ENCODE measurements around the gene RPRD1B. TPM values are rescaled to one million over a fixed set of nuclear protein-coding genes. Genes with fewer than 3 reads are reported as not detected.

Gene RPRD1B
- total and polyA plus RNA-seq, 2 experiments from 2014 or later = 7.3 to 24.3 TPM

- TF ChIP-seq, protein P1, sequence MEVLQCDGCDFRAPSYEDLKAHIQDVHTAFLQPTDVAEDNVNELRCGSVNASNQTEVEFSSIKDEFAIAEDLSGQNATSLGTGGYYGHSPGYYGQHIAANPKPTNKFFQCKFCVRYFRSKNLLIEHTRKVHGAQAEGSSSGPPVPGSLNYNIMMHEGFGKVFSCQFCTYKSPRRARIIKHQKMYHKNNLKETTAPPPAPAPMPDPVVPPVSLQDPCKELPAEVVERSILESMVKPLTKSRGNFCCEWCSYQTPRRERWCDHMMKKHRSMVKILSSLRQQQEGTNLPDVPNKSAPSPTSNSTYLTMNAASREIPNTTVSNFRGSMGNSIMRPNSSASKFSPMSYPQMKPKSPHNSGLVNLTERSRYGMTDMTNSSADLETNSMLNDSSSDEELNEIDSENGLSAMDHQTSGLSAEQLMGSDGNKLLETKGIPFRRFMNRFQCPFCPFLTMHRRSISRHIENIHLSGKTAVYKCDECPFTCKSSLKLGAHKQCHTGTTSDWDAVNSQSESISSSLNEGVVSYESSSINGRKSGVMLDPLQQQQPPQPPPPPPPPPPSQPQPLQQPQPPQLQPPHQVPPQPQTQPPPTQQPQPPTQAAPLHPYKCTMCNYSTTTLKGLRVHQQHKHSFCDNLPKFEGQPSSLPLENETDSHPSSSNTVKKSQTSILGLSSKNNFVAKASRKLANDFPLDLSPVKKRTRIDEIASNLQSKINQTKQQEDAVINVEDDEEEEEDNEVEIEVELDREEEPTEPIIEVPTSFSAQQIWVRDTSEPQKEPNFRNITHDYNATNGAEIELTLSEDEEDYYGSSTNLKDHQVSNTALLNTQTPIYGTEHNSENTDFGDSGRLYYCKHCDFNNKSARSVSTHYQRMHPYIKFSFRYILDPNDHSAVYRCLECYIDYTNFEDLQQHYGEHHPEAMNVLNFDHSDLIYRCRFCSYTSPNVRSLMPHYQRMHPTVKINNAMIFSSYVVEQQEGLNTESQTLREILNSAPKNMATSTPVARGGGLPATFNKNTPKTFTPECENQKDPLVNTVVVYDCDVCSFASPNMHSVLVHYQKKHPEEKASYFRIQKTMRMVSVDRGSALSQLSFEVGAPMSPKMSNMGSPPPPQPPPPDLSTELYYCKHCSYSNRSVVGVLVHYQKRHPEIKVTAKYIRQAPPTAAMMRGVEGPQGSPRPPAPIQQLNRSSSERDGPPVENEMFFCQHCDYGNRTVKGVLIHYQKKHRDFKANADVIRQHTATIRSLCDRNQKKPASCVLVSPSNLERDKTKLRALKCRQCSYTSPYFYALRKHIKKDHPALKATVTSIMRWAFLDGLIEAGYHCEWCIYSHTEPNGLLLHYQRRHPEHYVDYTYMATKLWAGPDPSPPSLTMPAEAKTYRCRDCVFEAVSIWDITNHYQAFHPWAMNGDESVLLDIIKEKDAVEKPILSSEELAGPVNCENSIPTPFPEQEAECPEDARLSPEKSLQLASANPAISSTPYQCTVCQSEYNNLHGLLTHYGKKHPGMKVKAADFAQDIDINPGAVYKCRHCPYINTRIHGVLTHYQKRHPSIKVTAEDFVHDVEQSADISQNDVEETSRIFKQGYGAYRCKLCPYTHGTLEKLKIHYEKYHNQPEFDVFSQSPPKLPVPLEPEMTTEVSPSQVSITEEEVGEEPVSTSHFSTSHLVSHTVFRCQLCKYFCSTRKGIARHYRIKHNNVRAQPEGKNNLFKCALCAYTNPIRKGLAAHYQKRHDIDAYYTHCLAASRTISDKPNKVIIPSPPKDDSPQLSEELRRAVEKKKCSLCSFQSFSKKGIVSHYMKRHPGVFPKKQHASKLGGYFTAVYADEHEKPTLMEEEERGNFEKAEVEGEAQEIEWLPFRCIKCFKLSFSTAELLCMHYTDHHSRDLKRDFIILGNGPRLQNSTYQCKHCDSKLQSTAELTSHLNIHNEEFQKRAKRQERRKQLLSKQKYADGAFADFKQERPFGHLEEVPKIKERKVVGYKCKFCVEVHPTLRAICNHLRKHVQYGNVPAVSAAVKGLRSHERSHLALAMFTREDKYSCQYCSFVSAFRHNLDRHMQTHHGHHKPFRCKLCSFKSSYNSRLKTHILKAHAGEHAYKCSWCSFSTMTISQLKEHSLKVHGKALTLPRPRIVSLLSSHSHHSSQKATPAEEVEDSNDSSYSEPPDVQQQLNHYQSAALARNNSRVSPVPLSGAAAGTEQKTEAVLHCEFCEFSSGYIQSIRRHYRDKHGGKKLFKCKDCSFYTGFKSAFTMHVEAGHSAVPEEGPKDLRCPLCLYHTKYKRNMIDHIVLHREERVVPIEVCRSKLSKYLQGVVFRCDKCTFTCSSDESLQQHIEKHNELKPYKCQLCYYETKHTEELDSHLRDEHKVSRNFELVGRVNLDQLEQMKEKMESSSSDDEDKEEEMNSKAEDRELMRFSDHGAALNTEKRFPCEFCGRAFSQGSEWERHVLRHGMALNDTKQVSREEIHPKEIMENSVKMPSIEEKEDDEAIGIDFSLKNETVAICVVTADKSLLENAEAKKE (CRISPR knock-in tag; IDR thresholded peaks at IDR 0.05) = no peak
- TF ChIP-seq EZH2phosphoT487 (IDR thresholded peaks at IDR 0.05; ENCODE audit: unreplicated experiment) (no peak), CTCF (conservative IDR thresholded peaks at IDR 0.05; ENCODE audit: low read depth in 2 of 2) (no peak), JUNB (IDR thresholded peaks at IDR 0.05; ENCODE audit: unreplicated experiment) (no peak), NANOG (IDR thresholded peaks at IDR 0.05; ENCODE audit: borderline replicate concordance) (no peak), ZNF114 (CRISPR knock-in tag; IDR thresholded peaks at IDR 0.05) (no peak), EZH2 (IDR thresholded peaks at IDR 0.05; ENCODE audit: low read depth, unreplicated experiment) (no peak), ETS1 (IDR thresholded peaks at IDR 0.05) (no peak), CREB1 (CRISPR knock-in tag; IDR thresholded peaks at IDR 0.05; ENCODE audit: low read depth) (no peak), STAT1 (IDR thresholded peaks at IDR 0.05; ENCODE audit: unreplicated experiment) (no peak), ZNF331 (CRISPR knock-in tag; IDR thresholded peaks at IDR 0.05; ENCODE audit: low read depth) (no peak), POLR2AphosphoS5 (IDR thresholded peaks at IDR 0.05; ENCODE audit: low read depth) (no peak)
- TF ChIP-seq, protein P2, sequence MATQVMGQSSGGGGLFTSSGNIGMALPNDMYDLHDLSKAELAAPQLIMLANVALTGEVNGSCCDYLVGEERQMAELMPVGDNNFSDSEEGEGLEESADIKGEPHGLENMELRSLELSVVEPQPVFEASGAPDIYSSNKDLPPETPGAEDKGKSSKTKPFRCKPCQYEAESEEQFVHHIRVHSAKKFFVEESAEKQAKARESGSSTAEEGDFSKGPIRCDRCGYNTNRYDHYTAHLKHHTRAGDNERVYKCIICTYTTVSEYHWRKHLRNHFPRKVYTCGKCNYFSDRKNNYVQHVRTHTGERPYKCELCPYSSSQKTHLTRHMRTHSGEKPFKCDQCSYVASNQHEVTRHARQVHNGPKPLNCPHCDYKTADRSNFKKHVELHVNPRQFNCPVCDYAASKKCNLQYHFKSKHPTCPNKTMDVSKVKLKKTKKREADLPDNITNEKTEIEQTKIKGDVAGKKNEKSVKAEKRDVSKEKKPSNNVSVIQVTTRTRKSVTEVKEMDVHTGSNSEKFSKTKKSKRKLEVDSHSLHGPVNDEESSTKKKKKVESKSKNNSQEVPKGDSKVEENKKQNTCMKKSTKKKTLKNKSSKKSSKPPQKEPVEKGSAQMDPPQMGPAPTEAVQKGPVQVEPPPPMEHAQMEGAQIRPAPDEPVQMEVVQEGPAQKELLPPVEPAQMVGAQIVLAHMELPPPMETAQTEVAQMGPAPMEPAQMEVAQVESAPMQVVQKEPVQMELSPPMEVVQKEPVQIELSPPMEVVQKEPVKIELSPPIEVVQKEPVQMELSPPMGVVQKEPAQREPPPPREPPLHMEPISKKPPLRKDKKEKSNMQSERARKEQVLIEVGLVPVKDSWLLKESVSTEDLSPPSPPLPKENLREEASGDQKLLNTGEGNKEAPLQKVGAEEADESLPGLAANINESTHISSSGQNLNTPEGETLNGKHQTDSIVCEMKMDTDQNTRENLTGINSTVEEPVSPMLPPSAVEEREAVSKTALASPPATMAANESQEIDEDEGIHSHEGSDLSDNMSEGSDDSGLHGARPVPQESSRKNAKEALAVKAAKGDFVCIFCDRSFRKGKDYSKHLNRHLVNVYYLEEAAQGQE (IDR thresholded peaks at IDR 0.05; ENCODE audit: unreplicated experiment) = no peak
- Mint-ChIP-seq H3K27ac (no peak overlapping the region), H3K4me3 (no peak overlapping the region), H3K27me3 (ENCODE audit: insufficient read depth, low read depth, poor library complexity) (no peaks in the 10 kb centered on the region), H3K36me3 (ENCODE audit: low read depth) (peaks cover 22% of the 10 kb centered on the region), H3K4me1 (peaks cover 2% of the 10 kb centered on the region; the same call in 2 of the 3 replicates), H3K9me3 (no peaks in the 10 kb centered on the region)
- H3K9me2 ChIP-seq (ENCODE audit: insufficient read depth) = no peaks in the 10 kb centered on the region
- no peak for ATAC-seq
- H3F3A ChIP-seq (replicated peaks; ENCODE audit: low read depth) = no peaks in the 10 kb centered on the region
- no peaks in the 10 kb centered on the region for H3K27me3 ChIP-seq (ENCODE audit: insufficient read depth)
- H3K27ac ChIP-seq (ENCODE audit: low read depth) = no peak overlapping the region
- no peak overlapping the region for H3K4me2 ChIP-seq
- H4K20me1 ChIP-seq (replicated peaks; ENCODE audit: insufficient read depth) = peaks cover 6% of the 10 kb centered on the region
- H3K4me3 ChIP-seq = no peak overlapping the region
- H3K36me3 ChIP-seq (ENCODE audit: insufficient read depth) = peaks cover 3% of the 10 kb centered on the region; the same call in 1 of the 2 replicates
- DNase-seq (ENCODE audit: low spot score) = no peak
- no peaks in the 10 kb centered on the region for H3K79me2 ChIP-seq (replicated peaks; ENCODE audit: insufficient read depth)
- no peaks in the 10 kb centered on the region for H3K4me1 ChIP-seq (ENCODE audit: insufficient read depth)
- H2AFZ ChIP-seq = no peak overlapping the region
These were observed 58.8 kb downstream of the RPRD1B start for GRCh38 chr20:38092260-38092857.
